OCI-LY1 (cell line): ENCODE results near the gene TNIP3.

Experiments used
- CTCF ChIP-seq: fragments of 200-600 bp; sonication (generic), shearing (Covaris generic); IDR thresholded peaks from 2 replicates; pipeline ENCODE4 v1.5.1; 2017; ENCODE audit warnings: mild to moderate bottlenecking, antibody characterized with exemption, low read length, moderate library complexity, mixed read lengths
- EZH2 ChIP-seq: fragments of 200-600 bp; sonication (generic), shearing (Covaris generic); IDR thresholded peaks from 2 replicates; pipeline ENCODE4 v1.8.0; 2017; ENCODE audit warnings: borderline replicate concordance, mixed run types, mild to moderate bottlenecking, antibody characterized with exemption, low read length, moderate library complexity, mixed read lengths

GRCh38 chr4:121096629-121097028 lies 67.5 kb downstream of the TNIP3 start:
- peak; percentile 44 for TF ChIP-seq CTCF
- no peak for TF ChIP-seq EZH2
